ENCODE data around the gene GATA6.

The GATA6 gene

GRCh38 chr18:22169011-22169888 is at the start of gene GATA6 (continued):
- TF ChIP-seq ZNF513 (tag by site-specific recombination; IDR thresholded peaks at IDR 0.05), result peak; percentile 82
- 0 out of 2 replicates have a peak, but pooled peaks have one; percentile 12 for TF ChIP-seq YY2 (tag by site-specific recombination; IDR thresholded peaks at IDR 0.05)
- peak; percentile 78 for TF ChIP-seq FEZF1 (tag by site-specific recombination; IDR thresholded peaks at IDR 0.05)
- TF ChIP-seq PRDM10 (tag by site-specific recombination; IDR thresholded peaks at IDR 0.05), result peak; percentile 75
- peak; percentile 78 for TF ChIP-seq ZNF366 (tag by site-specific recombination; conservative IDR thresholded peaks at IDR 0.05)
- TF ChIP-seq, protein P1, sequence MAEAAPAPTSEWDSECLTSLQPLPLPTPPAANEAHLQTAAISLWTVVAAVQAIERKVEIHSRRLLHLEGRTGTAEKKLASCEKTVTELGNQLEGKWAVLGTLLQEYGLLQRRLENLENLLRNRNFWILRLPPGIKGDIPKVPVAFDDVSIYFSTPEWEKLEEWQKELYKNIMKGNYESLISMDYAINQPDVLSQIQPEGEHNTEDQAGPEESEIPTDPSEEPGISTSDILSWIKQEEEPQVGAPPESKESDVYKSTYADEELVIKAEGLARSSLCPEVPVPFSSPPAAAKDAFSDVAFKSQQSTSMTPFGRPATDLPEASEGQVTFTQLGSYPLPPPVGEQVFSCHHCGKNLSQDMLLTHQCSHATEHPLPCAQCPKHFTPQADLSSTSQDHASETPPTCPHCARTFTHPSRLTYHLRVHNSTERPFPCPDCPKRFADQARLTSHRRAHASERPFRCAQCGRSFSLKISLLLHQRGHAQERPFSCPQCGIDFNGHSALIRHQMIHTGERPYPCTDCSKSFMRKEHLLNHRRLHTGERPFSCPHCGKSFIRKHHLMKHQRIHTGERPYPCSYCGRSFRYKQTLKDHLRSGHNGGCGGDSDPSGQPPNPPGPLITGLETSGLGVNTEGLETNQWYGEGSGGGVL (tag by site-specific recombination; IDR thresholded peaks at IDR 0.05), result peak; percentile 97
- TF ChIP-seq, protein P2, sequence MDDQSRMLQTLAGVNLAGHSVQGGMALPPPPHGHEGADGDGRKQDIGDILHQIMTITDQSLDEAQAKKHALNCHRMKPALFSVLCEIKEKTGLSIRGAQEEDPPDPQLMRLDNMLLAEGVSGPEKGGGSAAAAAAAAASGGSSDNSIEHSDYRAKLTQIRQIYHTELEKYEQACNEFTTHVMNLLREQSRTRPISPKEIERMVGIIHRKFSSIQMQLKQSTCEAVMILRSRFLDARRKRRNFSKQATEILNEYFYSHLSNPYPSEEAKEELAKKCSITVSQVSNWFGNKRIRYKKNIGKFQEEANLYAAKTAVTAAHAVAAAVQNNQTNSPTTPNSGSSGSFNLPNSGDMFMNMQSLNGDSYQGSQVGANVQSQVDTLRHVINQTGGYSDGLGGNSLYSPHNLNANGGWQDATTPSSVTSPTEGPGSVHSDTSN (CRISPR knock-in tag; IDR thresholded peaks at IDR 0.05), result peak; percentile 62; the same call in 1 of the 2 replicates
- peak; percentile 97 for TF ChIP-seq EGR2 (tag by site-specific recombination; IDR thresholded peaks at IDR 0.05; ENCODE audit: low read depth)
- TF ChIP-seq TRIM28 (IDR thresholded peaks at IDR 0.05; ENCODE audit: borderline replicate concordance, low read length), result no peak
- TF ChIP-seq, protein P3, sequence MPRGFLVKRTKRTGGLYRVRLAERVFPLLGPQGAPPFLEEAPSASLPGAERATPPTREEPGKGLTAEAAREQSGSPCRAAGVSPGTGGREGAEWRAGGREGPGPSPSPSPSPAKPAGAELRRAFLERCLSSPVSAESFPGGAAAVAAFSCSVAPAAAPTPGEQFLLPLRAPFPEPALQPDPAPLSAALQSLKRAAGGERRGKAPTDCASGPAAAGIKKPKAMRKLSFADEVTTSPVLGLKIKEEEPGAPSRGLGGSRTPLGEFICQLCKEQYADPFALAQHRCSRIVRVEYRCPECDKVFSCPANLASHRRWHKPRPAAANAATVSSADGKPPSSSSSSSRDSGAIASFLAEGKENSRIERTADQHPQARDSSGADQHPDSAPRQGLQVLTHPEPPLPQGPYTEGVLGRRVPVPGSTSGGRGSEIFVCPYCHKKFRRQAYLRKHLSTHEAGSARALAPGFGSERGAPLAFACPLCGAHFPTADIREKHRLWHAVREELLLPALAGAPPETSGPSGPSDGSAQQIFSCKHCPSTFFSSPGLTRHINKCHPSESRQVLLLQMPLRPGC (tag by site-specific recombination; IDR thresholded peaks at IDR 0.05), result peak; percentile 41; the same call in 1 of the 2 replicates
- peak; percentile 82 for TF ChIP-seq ZBTB17 (tag by site-specific recombination; IDR thresholded peaks at IDR 0.05)
- TF ChIP-seq ZBTB8A (tag by site-specific recombination; IDR thresholded peaks at IDR 0.05), result peak; percentile 95
- no peak for TF ChIP-seq ZNF521 (tag by site-specific recombination; IDR thresholded peaks at IDR 0.05)
- TF ChIP-seq SP3 (tag by site-specific recombination; IDR thresholded peaks at IDR 0.05), result peak; percentile 85
- TF ChIP-seq ZNF501 (tag by site-specific recombination; IDR thresholded peaks at IDR 0.05), result peak; percentile 70; the same call in 1 of the 2 replicates
- peak; percentile 92 for TF ChIP-seq KLF7 (tag by site-specific recombination; IDR thresholded peaks at IDR 0.05; ENCODE audit: borderline replicate concordance)
- TF ChIP-seq, protein P4, sequence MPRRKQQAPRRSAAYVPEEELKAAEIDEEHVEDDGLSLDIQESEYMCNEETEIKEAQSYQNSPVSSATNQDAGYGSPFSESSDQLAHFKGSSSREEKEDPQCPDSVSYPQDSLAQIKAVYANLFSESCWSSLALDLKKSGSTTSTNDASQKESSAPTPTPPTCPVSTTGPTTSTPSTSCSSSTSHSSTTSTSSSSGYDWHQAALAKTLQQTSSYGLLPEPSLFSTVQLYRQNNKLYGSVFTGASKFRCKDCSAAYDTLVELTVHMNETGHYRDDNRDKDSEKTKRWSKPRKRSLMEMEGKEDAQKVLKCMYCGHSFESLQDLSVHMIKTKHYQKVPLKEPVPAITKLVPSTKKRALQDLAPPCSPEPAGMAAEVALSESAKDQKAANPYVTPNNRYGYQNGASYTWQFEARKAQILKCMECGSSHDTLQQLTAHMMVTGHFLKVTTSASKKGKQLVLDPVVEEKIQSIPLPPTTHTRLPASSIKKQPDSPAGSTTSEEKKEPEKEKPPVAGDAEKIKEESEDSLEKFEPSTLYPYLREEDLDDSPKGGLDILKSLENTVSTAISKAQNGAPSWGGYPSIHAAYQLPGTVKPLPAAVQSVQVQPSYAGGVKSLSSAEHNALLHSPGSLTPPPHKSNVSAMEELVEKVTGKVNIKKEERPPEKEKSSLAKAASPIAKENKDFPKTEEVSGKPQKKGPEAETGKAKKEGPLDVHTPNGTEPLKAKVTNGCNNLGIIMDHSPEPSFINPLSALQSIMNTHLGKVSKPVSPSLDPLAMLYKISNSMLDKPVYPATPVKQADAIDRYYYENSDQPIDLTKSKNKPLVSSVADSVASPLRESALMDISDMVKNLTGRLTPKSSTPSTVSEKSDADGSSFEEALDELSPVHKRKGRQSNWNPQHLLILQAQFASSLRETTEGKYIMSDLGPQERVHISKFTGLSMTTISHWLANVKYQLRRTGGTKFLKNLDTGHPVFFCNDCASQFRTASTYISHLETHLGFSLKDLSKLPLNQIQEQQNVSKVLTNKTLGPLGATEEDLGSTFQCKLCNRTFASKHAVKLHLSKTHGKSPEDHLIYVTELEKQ (tag by site-specific recombination; IDR thresholded peaks at IDR 0.05; ENCODE audit: borderline replicate concordance), result 0 out of 2 replicates have a peak, but pooled peaks have one; percentile 47

All from HEK293 (cell line).